Spleen (tissue), 11 donors: ENCODE measurements around the gene RTN4RL2. TPM values are rescaled to one million over a fixed set of nuclear protein-coding genes. Genes with fewer than 3 reads are reported as not detected.

Experiments
- DNase-seq: peaks from one replicate; pipeline ENCODE4 v3.0.0-alpha.2; 2020
- H3K27ac ChIP-seq, 8 donors: fragments of 200-600 bp; sonication (generic) in 7 of 8; 1 replicate in 4 of 8; 2 replicates in 4 of 8; pipeline versions ENCODE4 v1.5.0 to v1.8.0; 2016 to 2021; ENCODE audit warnings: inconsistent platforms in 4 of 8, mild to moderate bottlenecking in 4 of 8, moderate library complexity in 1 of 8
- H3K27me3 ChIP-seq, 7 donors: fragments of 200-600 bp; sonication (generic) in 6 of 7; replicated peaks in 1 of 7; 1 replicate in 4 of 7; 2 replicates in 3 of 7; pipeline versions ENCODE4 v1.5.0 to v1.8.0; 2016 to 2021; ENCODE audit warnings: inconsistent platforms in 3 of 7, mild to moderate bottlenecking in 1 of 7
- H3K36me3 ChIP-seq, 6 donors: fragments of 200-600 bp; sonication (generic) in 5 of 6; 1 replicate in 4 of 6; 2 replicates in 2 of 6; pipeline versions ENCODE4 v1.5.0 to v1.8.0; 2016 to 2021; ENCODE audit warnings: inconsistent platforms in 2 of 6
- H3K4me1 ChIP-seq, 6 donors: fragments of 200-600 bp; sonication (generic) in 5 of 6; 1 replicate in 3 of 6; 2 replicates in 3 of 6; pipeline versions ENCODE4 v1.5.0 to v1.8.0; 2016 to 2021; ENCODE audit warnings: inconsistent platforms in 3 of 6
- H3K4me3 ChIP-seq, 8 donors: fragments of 200-600 bp; sonication (generic) in 7 of 8; 1 replicate in 4 of 8; 2 replicates in 4 of 8; pipeline versions ENCODE4 v1.5.0 to v1.8.0; 2016 to 2021; ENCODE audit warnings: inconsistent platforms in 4 of 8, mild to moderate bottlenecking in 4 of 8, moderate library complexity in 2 of 8
- H3K9me3 ChIP-seq, 8 donors: fragments of 200-600 bp; sonication (generic) in 7 of 8; 1 replicate in 4 of 8; 2 replicates in 4 of 8; pipeline versions ENCODE4 v1.5.0 to v1.8.0; 2016 to 2021; ENCODE audit warnings: inconsistent platforms in 4 of 8
- POLR2A ChIP-seq, 3 donors: fragments of 450-650 bp; IDR thresholded peaks; one replicate each; pipeline ENCODE4 v1.5.1; 2017; ENCODE audit warnings: antibody characterized with exemption in 3 of 3, mild to moderate bottlenecking in 1 of 3
- POLR2AphosphoS5 ChIP-seq, 3 donors: sonication (generic); formaldehyde crosslinking; IDR thresholded peaks; one replicate each; pipeline ENCODE4 v1.5.1; 2017; ENCODE audit warnings: antibody characterized with exemption in 3 of 3
- WGBS, 5 donors: extraction: QIAGEN DNeasy Blood & Tissue Kit in 3 of 5; methylation state at CpG; one replicate each; pipeline versions ENCODE4 v1.1.5 to v1.1.7; 2013 to 2018; 5-methylcytosine and 5-hydroxymethylcytosine counted together
- intact Hi-C: fragments of 100-400 bp; cut with DNase I; formaldehyde crosslinking; loops from one replicate; pipeline ENCODE4 v1.15.0; 2023; ENCODE audit warnings: low total_unique reads
- polyA plus RNA-seq, 3 donors: library from polyadenylated mRNA; stranded (reverse); fragments of 200-250 nt; gene quantifications; one replicate each; pipeline ENCODE4 v1.2.1, GENCODE V29; 2013
- total RNA-seq, 7 donors: library from RNA; depleted of rRNA in 3 of 7; stranded (reverse); fragments of >200 nt in 3 of 7; fragmentation: NEBNext Ultra II Directional in 4 of 7; extraction: Animal tissue kit (Norgen Biotek cat#: 25700) in 4 of 7; gene quantifications; one replicate each; pipeline versions ENCODE4 v1.1.0 to v1.2.1, GENCODE V29; 2016 to 2021
- TF ChIP-seq, protein P1 (sequence below), 11 experiments: fragments of 200-600 bp in 7 of 11; fragments of 450-650 bp in 4 of 11; sonication (generic) in 4 of 11; IDR thresholded peaks in 8 of 11; conservative IDR thresholded peaks in 3 of 11; 1 replicate in 7 of 11; 2 replicates in 4 of 11; pipeline versions ENCODE4 v1.4.0 to v1.8.0; 2016 to 2021; ENCODE audit warnings: antibody characterized with exemption in 11 of 11, inconsistent platforms in 4 of 11, mild to moderate bottlenecking in 1 of 11
- donor health status: healthy with polysubstance abuse.
- donor health status: DM: no; HTN: no; CAD: no; lungs with moderate emphysema.
- donor health status: DM: no; HTN: no; CAD: no.
- donor health status: Bipolar disorder and iron deficiency.
- donor health status: healthy.
- donor health status: DM: no; HTN: no; CAD: no.
- donor health status: DM: yes; HTN: yes; CAD: no.

RTN4RL2 gene
- total and polyA plus RNA-seq, 10 donors: 0.15 to 2.0 (median 0.44) TPM

DNA sequence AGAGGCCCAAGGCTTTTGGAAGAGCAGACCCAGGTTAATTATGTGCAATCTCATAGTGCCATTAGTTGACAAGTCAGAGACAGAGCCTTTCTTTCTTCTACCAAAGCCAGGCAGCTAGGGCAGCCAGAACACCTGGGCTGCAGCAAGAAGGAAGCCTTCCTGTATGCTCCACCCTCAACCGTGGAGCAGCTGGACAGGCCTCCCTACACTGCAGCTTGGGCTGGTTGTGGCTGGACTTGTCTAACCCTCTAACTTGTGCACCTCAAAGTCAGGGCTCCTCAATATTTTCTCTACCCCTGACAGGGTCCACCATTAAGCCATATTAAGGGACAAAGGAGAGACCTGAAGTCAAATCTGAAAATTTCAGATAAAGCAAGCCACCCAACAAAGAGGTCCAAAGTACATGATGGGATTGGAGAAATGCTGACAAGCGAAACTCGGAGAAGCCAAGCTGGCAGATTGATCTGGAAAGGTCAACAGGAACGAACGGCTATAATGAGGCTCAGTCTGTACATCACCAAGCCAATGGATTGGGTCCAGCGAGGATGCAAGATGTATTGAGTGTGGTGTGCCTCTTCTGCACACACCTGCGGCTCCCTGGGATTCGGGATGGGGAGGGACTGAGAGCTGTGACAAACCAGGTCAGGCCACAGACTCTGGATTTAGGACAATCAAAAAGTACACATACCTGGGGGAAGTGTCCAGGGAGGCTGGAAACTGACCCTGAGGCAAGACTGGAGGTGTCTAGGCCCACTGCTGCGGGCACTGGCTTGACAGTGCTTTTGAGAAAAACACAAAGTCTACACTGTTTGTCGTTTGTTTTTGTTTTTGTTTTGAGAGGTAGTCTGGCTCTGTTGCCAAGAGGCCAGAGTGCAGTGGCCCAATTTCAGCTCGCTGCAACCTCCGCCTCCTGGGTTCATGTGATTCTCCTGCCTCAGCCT is 21.7 kb upstream of the RTN4RL2 start:
- Histone ChIP-seq H3K27ac (no peak overlapping the region), H3K4me3 (no peak overlapping the region), H3K27me3 (no peaks in the 10 kb centered on the region), H3K4me1 (peaks cover 0 to 15% (median 0%) of the 10 kb centered on the region in 6 donors), H3K36me3 (no peaks in the 10 kb centered on the region), H3K9me3 (no peaks in the 10 kb centered on the region)
- intact Hi-C loops: no loop called here
- whole genome bisulfite sequencing, 5 donors: 86 to 93% (median 90%) methylated on average over 12 of the region's 12 CpGs
- no peak for DNase-seq
- TF ChIP-seq POLR2A (IDR thresholded peaks at IDR 0.05) (no peak), POLR2AphosphoS5 (IDR thresholded peaks at IDR 0.05) (no peak)
- TF ChIP-seq, protein P1, sequence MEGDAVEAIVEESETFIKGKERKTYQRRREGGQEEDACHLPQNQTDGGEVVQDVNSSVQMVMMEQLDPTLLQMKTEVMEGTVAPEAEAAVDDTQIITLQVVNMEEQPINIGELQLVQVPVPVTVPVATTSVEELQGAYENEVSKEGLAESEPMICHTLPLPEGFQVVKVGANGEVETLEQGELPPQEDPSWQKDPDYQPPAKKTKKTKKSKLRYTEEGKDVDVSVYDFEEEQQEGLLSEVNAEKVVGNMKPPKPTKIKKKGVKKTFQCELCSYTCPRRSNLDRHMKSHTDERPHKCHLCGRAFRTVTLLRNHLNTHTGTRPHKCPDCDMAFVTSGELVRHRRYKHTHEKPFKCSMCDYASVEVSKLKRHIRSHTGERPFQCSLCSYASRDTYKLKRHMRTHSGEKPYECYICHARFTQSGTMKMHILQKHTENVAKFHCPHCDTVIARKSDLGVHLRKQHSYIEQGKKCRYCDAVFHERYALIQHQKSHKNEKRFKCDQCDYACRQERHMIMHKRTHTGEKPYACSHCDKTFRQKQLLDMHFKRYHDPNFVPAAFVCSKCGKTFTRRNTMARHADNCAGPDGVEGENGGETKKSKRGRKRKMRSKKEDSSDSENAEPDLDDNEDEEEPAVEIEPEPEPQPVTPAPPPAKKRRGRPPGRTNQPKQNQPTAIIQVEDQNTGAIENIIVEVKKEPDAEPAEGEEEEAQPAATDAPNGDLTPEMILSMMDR (IDR thresholded peaks at IDR 0.05 in 8 of 11, conservative IDR thresholded peaks at IDR 0.05 in 3 of 11): no peak

DNA sequence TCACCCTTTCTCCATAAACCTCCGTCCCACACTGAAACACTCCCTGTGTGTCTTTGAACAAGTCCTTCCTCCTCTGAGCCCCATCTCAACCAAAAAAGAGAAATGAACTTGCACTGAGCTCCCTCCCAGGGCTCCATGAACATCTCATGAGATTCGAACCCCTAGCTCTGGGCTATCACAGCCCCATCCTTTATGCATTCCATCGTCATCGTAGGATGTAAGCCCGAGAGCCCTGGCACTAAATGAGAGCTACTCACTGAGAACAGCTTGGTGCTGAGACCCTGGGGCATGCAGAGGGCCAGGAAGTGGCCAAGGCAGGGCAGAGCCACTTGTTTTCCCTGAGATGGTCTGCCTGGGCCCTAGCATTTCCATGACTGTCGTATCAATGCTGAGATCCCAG is 20.5 kb upstream of the RTN4RL2 start:
- TF ChIP-seq POLR2A (IDR thresholded peaks at IDR 0.05) (no peak), POLR2AphosphoS5 (IDR thresholded peaks at IDR 0.05) (no peak)
- TF ChIP-seq, protein P1 (IDR thresholded peaks at IDR 0.05 in 8 of 11, conservative IDR thresholded peaks at IDR 0.05 in 3 of 11): no peak
- peaks cover 0 to 5% (median 0%) of the 10 kb centered on the region in 6 donors for H3K4me1 ChIP-seq
- no peak for DNase-seq
- H3K4me3 ChIP-seq: no peak overlapping the region
- H3K9me3 ChIP-seq: no peaks in the 10 kb centered on the region
- no peak overlapping the region for H3K27ac ChIP-seq
- 75 to 92% (median 79%) methylated on average over 6 of the region's 6 CpGs for WGBS, 5 donors
- no peaks in the 10 kb centered on the region for H3K36me3 ChIP-seq
- intact Hi-C loops: no loop called here
- no peaks in the 10 kb centered on the region for H3K27me3 ChIP-seq

DNA sequence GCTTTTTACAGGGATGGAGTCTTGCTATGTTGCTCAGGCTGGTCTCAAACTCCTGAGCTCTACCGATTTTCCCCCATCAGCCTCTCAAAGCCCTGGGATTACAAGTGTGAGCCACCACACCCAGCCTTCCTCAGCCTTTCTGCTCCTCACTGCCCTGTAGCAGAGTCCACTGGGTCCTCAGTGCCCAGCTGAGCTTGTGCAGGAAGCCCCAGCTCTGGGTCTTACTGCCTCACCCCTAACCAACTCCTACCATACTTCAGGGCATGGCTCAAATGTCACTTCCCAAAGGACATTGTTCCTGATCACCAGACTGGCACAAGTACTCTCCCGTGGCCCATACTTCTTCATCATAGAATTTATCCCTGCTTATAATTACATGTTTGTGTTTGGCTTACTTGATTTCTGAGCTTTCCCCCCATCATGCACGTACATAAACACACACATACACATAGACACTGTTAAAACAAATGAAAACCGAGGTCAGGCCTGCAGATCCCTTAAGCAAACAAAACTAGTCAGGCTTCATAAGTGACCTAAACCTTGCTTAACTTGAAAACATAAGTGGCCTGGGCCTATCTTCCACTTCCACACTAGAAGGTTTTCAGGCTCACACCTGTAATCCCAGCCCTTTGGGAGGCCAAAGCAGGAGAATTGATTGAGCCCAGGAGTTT is 19.4 kb upstream of the RTN4RL2 start:
- DNase-seq: no peak
- Histone ChIP-seq H3K27ac (no peak overlapping the region), H3K4me1 (no peaks in the 10 kb centered on the region), H3K27me3 (peaks cover 0 to 5% (median 0%) of the 10 kb centered on the region in 7 donors), H3K9me3 (no peaks in the 10 kb centered on the region), H3K36me3 (no peaks in the 10 kb centered on the region), H3K4me3 (no peak overlapping the region)
- intact Hi-C loops: no loop called here
- 89 to 92% (median 91%) methylated on average over 4 of the region's 4 CpGs for WGBS, 5 donors
- TF ChIP-seq POLR2AphosphoS5 (IDR thresholded peaks at IDR 0.05) (no peak), POLR2A (IDR thresholded peaks at IDR 0.05) (no peak)
- TF ChIP-seq, protein P1 (IDR thresholded peaks at IDR 0.05 in 8 of 11, conservative IDR thresholded peaks at IDR 0.05 in 3 of 11): no peak
